ENCODE data around the gene FRS3.

The FRS3 gene

GRCh38 chr6:41741625-41742490 is 37.8 kb downstream of the FRS3 start:
- no peak for DNase-seq

GRCh38 chr6:41740366-41741162 is 39.1 kb downstream of the FRS3 start:
- DNase-seq, result no peak

GRCh38 chr6:41739041-41739440 is 40.7 kb downstream of the FRS3 start:
- DNase-seq, result no peak

GRCh38 chr6:41737591-41738130 is 42.0 kb downstream of the FRS3 start:
- DNase-seq, result no peak

GRCh38 chr6:41736800-41737555 is 42.7 kb downstream of the FRS3 start:
- DNase-seq, result no peak

- DNase-seq, result no peak
Measured at GRCh38 chr6:41736186-41736733, 43.4 kb downstream of the FRS3 start.

- DNase-seq, result peak; percentile 90
Measured at GRCh38 chr6:41735427-41736185, 44.1 kb downstream of the FRS3 start, which contains the start of gene TFEB. TFEB (minus strand) TSS chr6:41735608; CDS start chr6:41691213, 44,395 bp downstream.

GRCh38 chr6:41734666-41735426 is 44.9 kb downstream of the FRS3 start:
- DNase-seq, result peak; percentile 66

GRCh38 chr6:41733707-41734665 is 45.7 kb downstream of the FRS3 start:
- peak; percentile 77 for DNase-seq

- no peak for DNase-seq
Measured at GRCh38 chr6:41733360-41733706, 46.4 kb downstream of the FRS3 start.

- peak; percentile 70 for DNase-seq
Measured at GRCh38 chr6:41732591-41733359, 46.9 kb downstream of the FRS3 start.

GRCh38 chr6:41732149-41732548 is 47.6 kb downstream of the FRS3 start:
- DNase-seq, result no peak

GRCh38 chr6:41731561-41732086 is 48.1 kb downstream of the FRS3 start:
- no peak for DNase-seq

GRCh38 chr6:41730531-41731436 is 48.9 kb downstream of the FRS3 start:
- DNase-seq, result no peak

- DNase-seq, result no peak
Measured at GRCh38 chr6:41729624-41730023, 50.1 kb downstream of the FRS3 start.

GRCh38 chr6:41728954-41729353 is 50.7 kb downstream of the FRS3 start:
- DNase-seq, result no peak

GRCh38 chr6:41728073-41728936 is 51.4 kb downstream of the FRS3 start:
- DNase-seq, result peak; percentile 28

Data from CD4-positive, alpha-beta T cell treated with Interferon gamma for 1 hour (primary cell).